ENCODE data around the gene DMXL2.

- TF ChIP-seq CTCF (IDR thresholded peaks at IDR 0.05) (no peak), EP300 (IDR thresholded peaks at IDR 0.05) (no peak), POLR2AphosphoS5 (IDR thresholded peaks at IDR 0.05) (no peak)
Measured at GRCh38 chr15:51405693-51406523, 216.7 kb downstream of the DMXL2 start.
